ENCODE results near the gene TBP. TPM values are rescaled to one million over a fixed set of nuclear protein-coding genes. Genes with fewer than 3 reads are reported as not detected.

Gene TBP
- total RNA-seq, 1 donor from 2014 or later, result 11.0 TPM

GRCh38 chr6:170535004-170535403, 19.2 kb upstream of the TBP start:
- no peak for DNase-seq (ENCODE audit: low read depth)

- DNase-seq (ENCODE audit: low read depth), result no peak
Measured at GRCh38 chr6:170536671-170537070, 17.5 kb upstream of the TBP start.

GRCh38 chr6:170537329-170537728, 16.8 kb upstream of the TBP start:
- no peak for DNase-seq (ENCODE audit: low read depth)

GRCh38 chr6:170542031-170542719, 12.0 kb upstream of the TBP start:
- no peak for DNase-seq (ENCODE audit: low read depth)

GRCh38 chr6:170545405-170545804, 8.8 kb upstream of the TBP start:
- DNase-seq (ENCODE audit: low read depth), result no peak

- DNase-seq (ENCODE audit: low read depth), result peak; percentile 91
Measured at GRCh38 chr6:170552765-170553533, 1.2 kb upstream of the TBP start, which contains the start of gene PSMB1. Gene PSMB1, minus strand, starts transcription at chr6:170553307. Its CDS starts 65 bp downstream, at chr6:170553242.

GRCh38 chr6:170553534-170554012, 596 bp upstream of the TBP start:
- peak; percentile 68 for DNase-seq (ENCODE audit: low read depth)

GRCh38 chr6:170554796-170555137, 598 bp downstream of the TBP start:
- DNase-seq (ENCODE audit: low read depth), result no peak

- DNase-seq (ENCODE audit: low read depth), result no peak
Measured at GRCh38 chr6:170555305-170555704, 1.1 kb downstream of the TBP start.

- no peak for DNase-seq (ENCODE audit: low read depth)
Measured at GRCh38 chr6:170561555-170561954, 7.4 kb downstream of the TBP start.

- DNase-seq (ENCODE audit: low read depth), result no peak
Measured at GRCh38 chr6:170564936-170565530, 10.9 kb downstream of the TBP start.

- DNase-seq (ENCODE audit: low read depth), result peak; percentile 7
Measured at GRCh38 chr6:170572704-170573466, 18.7 kb downstream of the TBP start.

- DNase-seq (ENCODE audit: low read depth), result peak; percentile 11
Measured at GRCh38 chr6:170575250-170575649, 21.1 kb downstream of the TBP start.

- no peak for DNase-seq (ENCODE audit: low read depth)
Measured at GRCh38 chr6:170578909-170579308, 24.7 kb downstream of the TBP start.

- DNase-seq (ENCODE audit: low read depth), result peak; percentile 8
Measured at GRCh38 chr6:170583756-170584180, 29.6 kb downstream of the TBP start.

- peak; percentile 84 for DNase-seq (ENCODE audit: low read depth)
Measured at GRCh38 chr6:170584181-170584953, 30.2 kb downstream of the TBP start, which contains the start of gene PDCD2. Gene PDCD2, minus strand, starts transcription at chr6:170584637. Its CDS starts 56 bp downstream, at chr6:170584581.

GRCh38 chr6:170584954-170585498, 30.9 kb downstream of the TBP start:
- peak; percentile 2 for DNase-seq (ENCODE audit: low read depth)

GRCh38 chr6:170590725-170591124, 36.6 kb downstream of the TBP start:
- no peak for DNase-seq (ENCODE audit: low read depth)

GRCh38 chr6:170596426-170596825, 42.3 kb downstream of the TBP start:
- no peak for DNase-seq (ENCODE audit: low read depth)

- no peak for DNase-seq (ENCODE audit: low read depth)
Measured at GRCh38 chr6:170597278-170597677, 43.1 kb downstream of the TBP start.

All from renal cortical epithelial cell (primary cell).